A549 (cell line): Measurements from ENCODE around the gene COPE. TPM values are rescaled to one million over a fixed set of nuclear protein-coding genes. Genes with fewer than 3 reads are reported as not detected.

ENCODE experiments used
- ATAC-seq, 2 experiments: fragments of 200-7000 bp in 1 of 2; fragments of >200 bp in 1 of 2; cut with Nextera tagmentation in 1 of 2; cut with Tn5 transposase in 1 of 2; 3 replicates each; pipeline versions ENCODE4 v1.8.0 to v1.9.1; 2018 to 2020; ENCODE audit warnings: mild to moderate bottlenecking in 1 of 2, moderate library complexity in 1 of 2
- CTCF ChIA-PET: fragments of 300-600 bp; sonication (Branson Sonifier 250); formaldehyde crosslinking; extraction: SDS; loops from one replicate; lab custom pipeline; 2021; ENCODE audit warnings: antibody characterized with exemption, inconsistent platforms; lab: Yijun Ruan, JAX
- POLR2A ChIA-PET: fragments of 350-600 bp; formaldehyde crosslinking; extraction: SDS; loops from one replicate; lab custom pipeline; 2021; ENCODE audit warnings: antibody characterized with exemption, inconsistent platforms; lab: Yijun Ruan, JAX
- DNase-seq, 2 experiments: peaks; one replicate each; pipeline versions ENCODE4 v3.0.0 to v3.0.0-alpha.2; 2011 to 2016; ENCODE audit warnings: low read depth in 1 of 2, low spot score in 1 of 2
- FAIRE-seq: peaks from 2 replicates; lab custom pipeline; 2011; peaks lifted over from hg19 to GRCh38; lab: Jason Lieb, UNC
- H3K27ac ChIP-seq, 2 experiments: fragments of >200 bp; sonication (Bioruptor Twin); formaldehyde crosslinking; 3 replicates each; pipeline ENCODE4 v1.5.1; 2016 to 2017
- H3K4me1 ChIP-seq: fragments of >200 bp; sonication (Bioruptor Twin); formaldehyde crosslinking; 3 replicates; pipeline ENCODE4 v1.6.1; 2016
- H3K4me2 ChIP-seq: fragments of >200 bp; sonication (Bioruptor Twin); formaldehyde crosslinking; 3 replicates; pipeline ENCODE4 v1.6.1; 2016
- H3K4me3 ChIP-seq: fragments of >200 bp; sonication (Bioruptor Twin); formaldehyde crosslinking; 3 replicates; pipeline ENCODE4 v1.5.1; 2016
- H3K9me3 ChIP-seq: fragments of >200 bp; sonication (Bioruptor Twin); formaldehyde crosslinking; 3 replicates; pipeline ENCODE4 v1.6.1; 2016
- CBX2 ChIP-seq: fragments of 200-600 bp; sonication (generic); IDR thresholded peaks from 2 replicates; pipeline ENCODE4 v1.6.1; 2016; ENCODE audit warnings: low read depth, mild to moderate bottlenecking, borderline replicate concordance
- CBX8 ChIP-seq: fragments of 200-600 bp; sonication (generic); IDR thresholded peaks from 2 replicates; pipeline ENCODE4 v1.6.1; 2016
- CHD4 ChIP-seq: fragments of 200-600 bp; sonication (generic); IDR thresholded peaks from 2 replicates; pipeline ENCODE4 v1.6.1; 2016; ENCODE audit warnings: antibody characterized with exemption, mild to moderate bottlenecking, borderline replicate concordance
- CTCF ChIP-seq: fragments of >200 bp; sonication (Bioruptor Twin); formaldehyde crosslinking; IDR thresholded peaks from 3 replicates; pipeline ENCODE4 v1.5.1; 2016
- ELK1 ChIP-seq: fragments of 150-350 bp; IDR thresholded peaks from 2 replicates; pipeline ENCODE4 v1.6.1; 2014; ENCODE audit warnings: low read depth, mild to moderate bottlenecking, low read length
- EP300 ChIP-seq, 2 experiments: fragments of >200 bp; sonication (Bioruptor Twin); formaldehyde crosslinking; IDR thresholded peaks; 2 replicates in 1 of 2; 3 replicates in 1 of 2; pipeline ENCODE4 v1.6.1; 2016 to 2017
- ESRRA ChIP-seq: fragments of 150-350 bp; IDR thresholded peaks from 2 replicates; pipeline ENCODE4 v1.6.1; 2014; ENCODE audit warnings: mild to moderate bottlenecking, low read length, borderline replicate concordance
- GATA3 ChIP-seq: IDR thresholded peaks from 2 replicates; pipeline ENCODE4 v1.6.1; 2012; ENCODE audit warnings: borderline replicate concordance
- HDAC2 ChIP-seq: fragments of 200-600 bp; sonication (generic); IDR thresholded peaks from 2 replicates; pipeline ENCODE4 v1.6.1; 2016
- HEYL ChIP-seq: fragments of 250-450 bp; sonication (Bioruptor Pico); IDR thresholded peaks from 2 replicates; pipeline ENCODE4 v1.8.0; 2021; ENCODE audit warnings: mild to moderate bottlenecking, moderate library complexity
- HOXB13 ChIP-seq: fragments of 250-450 bp; sonication (Bioruptor Pico); IDR thresholded peaks from 2 replicates; pipeline ENCODE4 v1.5.0; 2020; ENCODE audit warnings: low read depth, mild to moderate bottlenecking, moderate library complexity
- HOXB5 ChIP-seq: fragments of 250-450 bp; sonication (Bioruptor Pico); IDR thresholded peaks from 2 replicates; pipeline ENCODE4 v1.5.0; 2020; ENCODE audit warnings: mild to moderate bottlenecking, moderate library complexity
- NFE2L2 ChIP-seq: fragments of 150-350 bp; conservative IDR thresholded peaks from 2 replicates; pipeline ENCODE4 v1.6.1; 2014; ENCODE audit warnings: low read length
- NPAS2 ChIP-seq: fragments of 250-450 bp; sonication (Bioruptor Pico); IDR thresholded peaks from 2 replicates; pipeline ENCODE4 v1.8.0; 2022; ENCODE audit warnings: mild to moderate bottlenecking, moderate library complexity, borderline replicate concordance
- POLR2AphosphoS2 ChIP-seq: conservative IDR thresholded peaks from 2 replicates; pipeline ENCODE4 v1.6.1; 2012; ENCODE audit warnings: low read length, improper control_type of control experiment, inconsistent platforms
- REST ChIP-seq: fragments of 200-600 bp; sonication (generic); IDR thresholded peaks from 2 replicates; pipeline ENCODE4 v1.6.1; 2016; ENCODE audit warnings: antibody characterized with exemption, mild to moderate bottlenecking, moderate library complexity
- RFX5 ChIP-seq: fragments of 450-650 bp; IDR thresholded peaks from 2 replicates; pipeline ENCODE4 v1.7.1; 2014; ENCODE audit warnings: antibody characterized with exemption, mild to moderate bottlenecking, moderate library complexity
- SMC3 ChIP-seq: fragments of >200 bp; sonication (Bioruptor Twin); formaldehyde crosslinking; IDR thresholded peaks from 3 replicates; pipeline ENCODE4 v1.6.1; 2018; ENCODE audit warnings: inconsistent platforms
- SREBF2 ChIP-seq: fragments of 450-650 bp; IDR thresholded peaks from 2 replicates; pipeline ENCODE4 v1.6.1; 2014; ENCODE audit warnings: mild to moderate bottlenecking, moderate library complexity
- WGBS: methylation state at CpG from one replicate; pipeline ENCODE4 v1.1.6; 2017; ENCODE audit errors: missing lambda C conversion rate; 5-methylcytosine and 5-hydroxymethylcytosine counted together
- polyA plus RNA-seq, 4 experiments: library from polyadenylated mRNA; depleted of rRNA in 3 of 4; stranded (reverse); fragments of >200 nt; fragmentation: RNase III in 1 of 4; extraction: RNeasy Plus Mini Kit Qiagen cat#74134 plus additional on column Dnase treatment in 1 of 4; gene quantifications; 2 replicates in 3 of 4; 3 replicates in 1 of 4; pipeline ENCODE4 v1.2.3, GENCODE V29; 2011 to 2017

COPE gene
- polyA plus RNA-seq, 2 of the 4 experiments (the other 2 are of a cell fraction) = 94.0 to 114 TPM

- DNase-seq (no peak), ATAC-seq (no peak), FAIRE-seq (no peak)
- POLR2A ChIA-PET = no interaction called here
- Histone ChIP-seq H3K4me1 (no peaks in the 10 kb centered on the region), H3K27ac (no peak overlapping the region), H3K4me2 (no peak overlapping the region), H3K9me3 (no peaks in the 10 kb centered on the region)
- 77% methylated on average over 6 of the region's 7 CpGs for WGBS
- TF ChIP-seq NFE2L2 (no peak), ESRRA (no peak), REST (no peak)
- TF ChIP-seq, all 56 proteins: peak for 0
- H3K4me3 ChIP-seq = no peak overlapping the region
- CTCF ChIA-PET = interaction anchor here (1.9 to 2.7 kb wide), 3 partner anchors 14 to 35 kb away, joined by 6 to 12 read pairs (median 9); partner anchors contain the start of gene CERS1
Measured at GRCh38 chr19:18881491-18881890, 37.7 kb downstream of the COPE start.

DNA sequence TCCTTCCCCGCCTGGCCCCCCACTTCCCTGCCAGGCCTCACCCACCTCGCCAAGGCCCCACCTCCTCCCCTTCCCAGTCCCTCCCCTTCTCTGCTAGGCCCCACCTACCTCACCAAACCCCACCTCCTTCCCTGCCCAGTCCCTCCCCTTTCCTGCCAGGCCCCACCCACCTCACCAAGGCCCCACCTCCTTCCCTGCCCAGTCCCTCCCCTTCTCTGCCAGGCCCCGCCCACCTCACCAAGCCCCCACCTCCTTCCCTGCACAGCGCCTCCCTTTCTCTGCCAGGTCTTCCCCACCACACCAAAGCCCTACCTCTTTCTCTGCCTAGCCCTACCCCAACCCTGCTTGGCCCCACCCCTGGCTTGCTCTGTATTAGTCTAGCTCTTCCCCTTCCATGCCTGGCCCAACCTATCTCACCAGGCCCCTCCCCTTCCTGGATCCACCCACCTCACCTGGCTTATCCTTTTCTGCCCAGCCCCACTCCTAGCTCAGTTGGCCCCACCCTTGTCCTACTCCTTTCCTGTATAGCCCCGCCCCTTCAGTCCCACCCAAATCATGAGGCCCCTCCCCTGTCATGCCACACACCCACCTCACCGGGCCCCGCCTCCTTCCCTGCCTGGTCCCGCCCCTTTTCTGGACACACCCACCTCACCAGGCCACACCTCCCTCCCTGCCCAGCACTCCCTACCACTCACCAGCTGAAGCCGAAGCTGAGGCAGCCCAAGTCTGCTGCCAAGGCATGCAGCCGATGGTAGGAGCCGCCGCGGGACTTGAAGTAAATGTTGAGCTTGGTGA is 39.4 kb downstream of the COPE start:
- WGBS = 70% methylated on average over 3 of the region's 13 CpGs
- Histone ChIP-seq H3K27ac (no peak overlapping the region), H3K9me3 (no peaks in the 10 kb centered on the region), H3K4me1 (no peaks in the 10 kb centered on the region), H3K4me2 (no peak overlapping the region), H3K4me3 (no peak overlapping the region)
- FAIRE-seq (no peak), DNase-seq (peak in 1 of 2 experiments; percentile 64), ATAC-seq (peak; percentile 70 to 76)
- ChIA-PET POLR2A (no interaction called here), CTCF (interaction anchor here (1.2 to 2.7 kb wide), 5 partner anchors 9 to 33 kb away, joined by 3 to 12 read pairs (median 6); partner anchors contain the start of gene CERS1)
- TF ChIP-seq HOXB13 = no peak
- TF ChIP-seq ESRRA = no peak
- no peak for TF ChIP-seq CHD4

GRCh38 chr19:18878858-18879578 is 40.2 kb downstream of the COPE start:
- Histone ChIP-seq H3K4me2 (no peak overlapping the region), H3K4me3 (no peak overlapping the region), H3K27ac (no peak overlapping the region), H3K9me3 (no peaks in the 10 kb centered on the region), H3K4me1 (no peaks in the 10 kb centered on the region)
- 94% methylated on average over 24 of the region's 34 CpGs for WGBS
- DNase-seq = no peak
- no peak for FAIRE-seq
- CTCF ChIA-PET = interaction anchor here (0.6 to 2.3 kb wide), 3 partner anchors 16 to 393 kb away, joined by 3 to 9 read pairs (median 3); partner anchors contain the start of gene CERS1
- peak; percentile 36 to 43; a peak in 5 of 6 replicates for ATAC-seq
- POLR2A ChIA-PET = no interaction called here
- TF ChIP-seq HOXB5 (CRISPR knock-in tag) = no peak
- no peak for TF ChIP-seq CTCF
- TF ChIP-seq SREBF2 = no peak
- no peak for TF ChIP-seq EP300 (IDR thresholded peaks at IDR 0.05)
- no peak for TF ChIP-seq HDAC2
- no peak for TF ChIP-seq NPAS2 (CRISPR knock-in tag)
- no peak for TF ChIP-seq CBX2
- TF ChIP-seq ELK1 = no peak
- TF ChIP-seq POLR2AphosphoS2 = no peak
- no peak for TF ChIP-seq HEYL
- no peak for TF ChIP-seq GATA3
- TF ChIP-seq RFX5 = no peak
- TF ChIP-seq HOXB13 = no peak
- no peak for TF ChIP-seq SMC3
- TF ChIP-seq CBX8 = no peak
